OCI-LY7 (cell line): ENCODE data around the gene PLA1A.

Experiments used
- CTCF ChIP-seq: fragments of 200-600 bp; sonication (generic); conservative IDR thresholded peaks from 2 replicates; pipeline ENCODE4 v1.5.1; 2014; ENCODE audit warnings: mild to moderate bottlenecking, antibody characterized with exemption, low read length, moderate library complexity, mixed read lengths
- EZH2phosphoT487 ChIP-seq: fragments of 200-600 bp; sonication (generic); IDR thresholded peaks from 2 replicates; pipeline ENCODE4 v1.6.1; 2018; ENCODE audit warnings: low read depth, borderline replicate concordance, mild to moderate bottlenecking, mixed run types, antibody characterized with exemption, low read length, moderate library complexity, mixed read lengths

GRCh38 chr3:119585856-119586570, 11.7 kb upstream of the PLA1A start:
- TF ChIP-seq CTCF (no peak), EZH2phosphoT487 (no peak)
